GM19035 (cell line): Measurements from ENCODE around the gene MDGA2.
"Not testable (repeated sequence)": the region's sequence is repeated elsewhere in the genome, so short reads cannot be mapped to it uniquely, and the experiment has no call there.

Experiments used
- ATAC-seq: cut with Tn5 transposase; IDR thresholded peaks from one replicate; pipeline ENCODE4 v1.9.1; 2021; ENCODE audit not compliant: unreplicated experiment

MDGA2 gene

DNA sequence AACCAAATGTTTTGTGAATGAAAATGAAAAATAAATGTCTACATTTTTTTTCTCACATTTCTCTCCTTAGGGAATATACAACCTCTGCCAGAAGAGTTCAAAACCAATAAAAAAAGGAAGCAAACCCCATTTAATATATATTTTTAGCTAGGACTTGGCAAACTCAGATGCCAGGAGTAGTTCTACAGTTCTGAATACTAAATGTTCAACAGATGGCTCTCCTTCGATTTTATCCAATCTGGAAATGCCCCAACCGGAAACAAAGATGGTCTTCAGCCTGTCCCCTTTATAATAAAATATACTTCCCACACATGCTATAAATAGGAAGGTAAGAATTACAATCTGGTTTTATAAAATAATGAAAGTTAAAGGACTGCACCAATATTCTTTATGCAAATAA, 330.4 kb downstream of the MDGA2 start:
- no peak for ATAC-seq

DNA sequence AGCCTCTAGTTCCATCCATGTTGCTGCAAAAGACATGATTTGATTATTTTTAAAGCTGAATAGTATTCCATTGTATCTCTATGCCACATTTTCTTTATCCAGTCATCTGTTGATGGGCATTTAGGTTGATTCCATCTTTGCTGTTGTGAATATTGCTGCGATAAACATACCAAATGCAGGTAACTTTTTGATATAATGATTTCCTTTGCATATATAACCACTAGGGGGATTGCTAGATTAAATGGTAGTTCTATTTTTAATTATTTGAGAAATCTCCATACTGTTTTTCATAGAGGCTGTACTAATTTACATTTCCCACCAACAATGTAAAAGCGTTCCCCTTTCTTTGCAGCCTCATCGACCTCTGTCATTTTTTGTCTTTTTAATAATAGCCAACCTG, 342.5 kb downstream of the MDGA2 start:
- no peak for ATAC-seq

DNA sequence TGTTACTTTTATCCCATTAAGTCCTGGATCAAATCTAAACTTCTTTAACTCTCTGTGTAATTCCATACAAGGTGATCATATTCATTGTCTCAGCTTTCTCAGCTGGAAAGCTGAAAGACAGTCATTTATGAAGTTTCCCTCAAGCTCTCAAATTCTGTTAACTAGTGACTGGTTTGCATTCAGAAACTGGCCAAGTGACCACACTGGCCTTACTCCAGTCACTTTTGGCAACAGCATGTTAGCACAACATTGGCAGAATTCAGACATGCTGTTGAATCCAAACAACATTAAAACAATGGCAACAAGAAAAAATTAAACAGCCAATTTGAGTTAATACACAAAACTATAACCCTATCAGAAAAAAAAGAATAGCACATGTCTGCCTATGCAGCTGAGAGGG, 343.3 kb downstream of the MDGA2 start:
- no peak for ATAC-seq

DNA sequence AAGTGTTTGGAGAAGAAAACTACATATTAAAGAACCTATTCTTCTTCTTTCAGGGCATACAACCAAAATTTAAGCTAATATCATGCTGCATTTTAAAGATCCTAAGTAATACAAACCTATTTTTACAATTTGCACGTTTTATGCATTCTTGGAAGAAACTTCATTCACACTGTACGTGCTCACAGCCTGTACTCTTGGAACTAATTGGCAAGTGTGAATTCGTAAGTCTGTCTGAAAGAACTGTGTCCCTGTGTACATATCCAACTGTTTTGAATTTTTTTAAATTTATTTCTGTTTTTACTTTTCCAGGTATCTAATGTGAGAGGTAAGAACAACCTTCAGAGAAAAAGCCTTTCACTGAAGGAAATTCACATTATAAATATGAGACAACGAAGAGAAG, 347.0 kb downstream of the MDGA2 start:
- ATAC-seq, result no peak

DNA sequence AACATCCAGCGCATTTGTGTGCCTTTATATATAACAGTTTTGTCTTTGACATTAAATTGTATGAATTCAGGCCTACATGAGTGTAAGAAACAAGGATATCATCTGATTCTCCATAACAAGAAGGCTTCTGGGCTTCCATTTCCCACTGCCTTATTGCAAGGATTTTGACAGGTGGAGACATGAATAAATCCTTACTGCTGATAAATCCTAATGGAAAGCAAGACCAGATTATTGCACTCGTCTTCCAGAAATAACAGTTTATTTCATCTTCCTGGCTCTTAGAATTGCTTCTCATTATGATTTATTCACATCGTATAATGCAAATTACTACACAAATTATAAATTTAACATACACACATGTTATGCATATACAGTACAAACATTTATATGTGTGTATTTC, 348.1 kb downstream of the MDGA2 start:
- ATAC-seq, result no peak

DNA sequence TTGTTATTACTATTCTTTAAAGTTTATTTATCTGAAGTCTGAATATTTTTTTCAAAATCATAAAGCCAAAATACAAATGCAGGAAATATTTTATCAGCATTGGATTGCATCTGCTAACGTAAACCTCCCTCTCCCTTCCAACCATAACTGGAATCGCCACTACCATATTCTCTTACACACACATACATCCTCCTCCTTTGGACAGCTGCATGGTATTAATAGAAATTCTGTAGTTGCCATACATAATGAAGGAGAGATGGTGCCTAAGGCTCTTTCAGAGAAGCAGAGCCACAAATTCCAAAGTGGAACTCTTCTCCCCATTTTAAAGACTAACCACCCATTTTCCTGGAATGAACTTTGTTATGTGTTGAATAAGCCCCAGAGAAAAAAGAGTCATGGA, 352.7 kb downstream of the MDGA2 start:
- no peak for ATAC-seq

DNA sequence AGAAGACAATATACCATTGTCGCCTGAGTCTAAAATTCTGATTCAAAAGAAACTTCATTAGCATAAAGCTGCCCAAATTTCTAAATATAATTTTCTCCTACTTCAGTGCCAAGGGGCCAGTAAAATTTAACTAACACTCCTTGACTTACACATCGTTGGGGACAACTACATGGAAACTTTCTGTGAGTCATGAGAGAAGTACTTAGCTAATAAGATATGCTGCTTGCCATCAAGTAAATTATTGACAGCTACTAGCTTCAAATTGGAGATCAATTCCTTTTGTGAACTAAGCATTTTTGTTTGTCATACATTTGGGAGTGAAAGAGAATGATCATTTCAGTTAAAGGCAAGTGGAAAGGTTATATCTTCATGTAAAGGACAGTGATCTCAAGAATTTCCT, 373.3 kb downstream of the MDGA2 start:
- ATAC-seq, result no peak

DNA sequence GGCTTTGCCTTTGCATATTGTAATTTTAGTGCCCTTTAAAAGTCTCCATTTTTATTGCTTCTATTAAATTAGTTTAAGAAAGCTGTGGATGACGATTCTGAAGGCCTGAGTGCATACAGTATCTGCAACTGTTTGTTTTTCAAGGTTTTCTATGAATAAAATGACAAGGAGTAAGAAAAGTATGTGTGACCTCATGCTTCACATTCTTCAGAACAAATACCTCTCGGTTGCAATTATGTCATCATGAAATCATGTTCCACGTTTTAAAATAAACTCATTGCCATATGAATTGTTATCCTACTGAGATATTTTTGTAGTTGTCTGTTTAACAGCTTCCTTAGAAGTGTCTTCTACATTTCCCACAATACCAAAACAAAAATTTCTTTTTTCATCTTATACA, 374.6 kb downstream of the MDGA2 start:
- ATAC-seq, result no peak

DNA sequence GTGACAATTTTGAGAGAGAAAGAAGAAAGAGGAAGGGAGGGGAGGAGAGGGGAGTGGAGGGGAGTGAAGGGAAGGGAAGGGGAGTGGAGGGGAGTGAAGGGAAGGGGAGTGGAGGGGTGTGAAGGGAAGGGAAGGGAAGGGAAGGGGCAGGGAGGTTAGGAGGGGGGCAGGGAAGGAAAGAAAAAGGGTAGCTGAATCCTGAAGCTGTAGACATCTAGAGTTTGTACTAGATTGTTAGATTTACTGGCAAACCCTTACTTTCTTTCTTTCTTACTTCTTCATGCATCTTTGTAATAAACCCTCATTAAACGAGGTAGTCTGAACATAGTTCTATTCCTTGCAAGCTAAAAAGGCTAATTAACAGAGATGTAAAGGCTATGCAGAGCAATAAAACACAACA, 378.0 kb downstream of the MDGA2 start:
- ATAC-seq, result no peak

DNA sequence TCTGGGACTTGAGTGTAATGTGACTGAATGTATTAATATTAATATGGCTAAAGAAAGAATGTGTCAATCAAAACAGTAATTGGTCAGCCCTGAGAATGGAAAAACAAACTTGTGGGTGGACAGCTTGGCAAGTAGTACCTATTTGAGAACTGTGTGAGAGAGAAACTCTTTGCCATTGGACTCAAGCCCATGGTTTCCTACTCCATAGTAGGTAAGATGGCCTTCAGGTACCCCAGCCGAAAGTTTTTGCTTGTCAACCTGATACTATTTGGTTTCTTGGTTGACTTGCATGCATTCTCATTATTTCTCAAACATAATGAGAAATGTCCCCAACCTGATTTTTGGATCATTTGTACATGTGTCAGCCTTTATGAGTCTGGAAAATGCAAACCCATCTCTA, 391.1 kb downstream of the MDGA2 start:
- ATAC-seq, result no peak

DNA sequence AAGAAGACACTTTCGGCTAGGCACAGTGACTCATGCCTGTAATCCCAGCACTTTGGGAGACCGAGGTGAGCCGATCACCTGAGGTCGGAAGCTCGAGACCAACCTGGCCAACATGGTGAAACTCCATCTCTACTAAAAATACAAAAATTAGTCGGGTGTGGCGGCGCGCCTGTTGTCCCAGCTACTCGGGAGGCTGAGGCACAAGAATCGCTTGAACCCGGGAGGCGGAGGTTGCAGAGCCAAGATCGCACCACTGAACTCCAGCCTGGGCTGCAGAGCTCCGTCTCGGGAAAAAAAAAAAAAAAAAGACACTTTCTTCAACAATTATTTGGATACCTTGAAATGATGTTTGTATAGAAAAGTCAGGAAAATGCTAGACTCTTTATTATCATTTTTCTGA, 393.6 kb downstream of the MDGA2 start:
- not testable (repeated sequence) for ATAC-seq

DNA sequence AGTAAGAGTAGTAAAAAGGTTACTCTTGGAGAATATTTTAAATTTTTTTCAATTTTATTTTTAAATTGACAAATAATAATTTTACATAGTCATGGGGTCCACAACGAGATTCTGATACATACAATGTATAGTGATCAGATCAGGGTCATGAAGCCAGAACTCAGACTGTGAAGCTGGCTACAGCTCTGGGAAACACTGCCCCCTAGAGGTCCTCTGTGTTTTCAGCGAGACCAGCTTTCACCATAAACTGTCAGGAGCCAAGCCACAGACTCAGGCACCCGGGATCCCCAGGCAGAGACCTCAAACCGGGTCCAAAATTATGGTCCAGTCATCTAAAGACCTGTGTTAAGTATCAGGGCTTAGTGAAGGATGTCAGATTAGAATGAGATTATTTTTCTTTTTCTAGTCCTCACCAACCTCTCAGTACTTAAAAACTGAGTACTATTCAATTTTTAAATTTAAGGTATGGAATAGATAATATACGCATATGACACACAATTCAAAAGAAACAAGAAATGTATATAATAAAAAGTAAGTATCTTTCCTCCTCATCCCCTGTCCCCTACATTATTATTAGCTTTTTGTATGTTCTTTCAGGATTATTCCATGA, 397.1 kb downstream of the MDGA2 start:
- no peak for ATAC-seq

DNA sequence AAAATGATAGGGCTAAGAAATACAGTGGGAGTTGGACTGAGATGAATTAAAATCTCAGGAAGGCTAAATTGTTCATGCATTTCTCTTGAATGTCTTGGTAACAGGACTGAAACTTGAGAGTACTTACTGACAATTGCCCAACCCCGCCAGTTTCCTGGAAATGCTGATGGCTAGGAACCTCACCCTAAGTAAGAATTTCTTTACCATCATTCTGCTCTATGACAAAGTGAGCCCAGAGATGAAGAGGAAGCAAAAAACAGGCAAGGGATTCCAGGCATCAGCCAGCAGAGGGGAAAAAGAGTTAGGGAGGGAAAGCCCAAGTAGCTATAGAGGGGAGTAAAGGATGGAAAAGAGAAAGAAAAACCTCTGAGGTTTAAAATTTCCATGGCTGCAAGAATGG, 397.7 kb downstream of the MDGA2 start:
- ATAC-seq, result no peak

DNA sequence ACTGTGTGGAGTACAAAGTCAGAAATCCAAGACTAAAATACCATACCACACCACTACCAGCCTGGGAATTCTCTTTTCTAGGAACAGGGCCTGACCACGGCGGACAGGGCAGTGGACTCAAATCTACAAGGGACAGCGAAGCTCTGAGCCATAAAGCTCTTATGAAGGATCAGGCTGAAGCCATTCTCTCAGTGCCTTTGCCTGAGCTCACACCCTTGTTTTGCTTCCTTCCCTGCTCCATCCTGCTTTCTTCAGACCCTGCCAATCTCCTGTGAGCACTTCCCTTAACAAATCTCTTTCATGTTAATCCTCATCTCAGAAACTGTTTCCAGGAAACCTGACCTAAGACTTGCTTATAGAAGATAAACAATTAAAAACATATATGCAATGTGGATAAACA, 398.5 kb downstream of the MDGA2 start:
- no peak for ATAC-seq

DNA sequence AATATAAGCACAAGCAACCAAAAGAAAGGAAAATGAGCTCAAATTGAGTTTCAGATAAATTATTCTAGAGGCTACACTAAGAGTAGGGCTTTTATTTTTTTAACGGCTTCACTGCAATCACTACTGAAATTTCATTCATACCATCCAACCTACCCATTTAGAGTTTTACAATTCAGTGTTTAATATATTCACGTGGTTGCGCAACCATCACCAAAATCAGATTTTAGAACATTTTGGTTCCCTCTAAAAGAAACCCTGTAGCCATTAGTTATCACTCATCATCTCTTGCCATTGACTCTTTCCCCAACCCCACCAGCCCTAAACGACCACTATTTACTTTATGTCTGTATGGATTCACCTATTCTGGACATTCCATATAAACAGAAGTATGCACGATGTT, 401.5 kb downstream of the MDGA2 start:
- no peak for ATAC-seq

DNA sequence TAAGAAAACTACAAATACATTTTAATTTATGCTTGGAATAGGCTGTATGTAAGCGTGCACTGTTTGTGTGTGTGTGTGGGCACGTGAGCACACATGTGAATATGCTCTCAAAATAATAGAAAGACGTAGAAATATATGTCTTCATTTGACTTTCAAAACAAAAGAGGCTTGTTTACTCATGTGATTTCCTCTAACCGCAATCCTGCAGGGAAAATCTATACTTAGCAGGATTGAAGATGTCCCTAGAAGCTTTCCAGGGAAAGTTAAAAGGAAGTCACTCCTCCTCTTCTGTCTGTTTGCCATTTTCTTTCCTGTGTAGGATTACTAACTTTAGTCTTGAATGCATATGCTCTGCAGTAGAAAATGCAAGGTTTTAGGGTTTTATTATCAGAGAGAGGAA, 404.7 kb downstream of the MDGA2 start:
- no peak for ATAC-seq

DNA sequence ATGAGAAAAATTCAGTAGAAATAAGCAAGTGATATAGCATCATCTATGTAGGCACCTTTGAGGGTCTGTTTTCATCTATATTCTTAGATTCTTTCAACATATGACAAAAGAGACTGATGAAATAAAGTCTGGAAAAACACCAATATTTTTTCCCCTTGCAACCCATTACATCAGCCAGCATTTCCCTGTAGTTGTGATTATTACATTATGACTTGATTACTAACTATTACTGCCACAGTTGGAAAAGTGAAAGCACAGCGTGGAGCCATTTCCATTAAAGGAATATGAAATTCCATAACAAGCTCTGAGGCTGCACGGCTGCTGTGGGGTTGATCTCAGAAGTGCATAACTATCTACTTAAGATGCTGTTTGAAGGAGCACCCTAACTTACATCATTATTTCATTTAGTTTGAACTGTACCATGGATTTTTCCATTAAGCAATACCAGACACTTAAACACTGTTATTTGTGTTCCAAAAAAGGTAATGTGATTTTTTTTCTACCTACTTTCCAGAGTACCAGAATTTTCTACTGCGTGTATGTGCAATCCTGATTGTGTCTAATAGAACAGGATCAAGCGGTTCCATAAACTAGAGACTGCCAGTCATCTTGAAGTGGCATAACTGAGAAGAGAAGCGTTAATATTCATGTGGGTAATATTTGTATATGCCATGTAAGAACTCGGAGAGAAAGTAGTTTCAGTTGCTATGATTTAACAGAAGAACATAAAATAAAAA, 405.5 kb downstream of the MDGA2 start:
- no peak for ATAC-seq

DNA sequence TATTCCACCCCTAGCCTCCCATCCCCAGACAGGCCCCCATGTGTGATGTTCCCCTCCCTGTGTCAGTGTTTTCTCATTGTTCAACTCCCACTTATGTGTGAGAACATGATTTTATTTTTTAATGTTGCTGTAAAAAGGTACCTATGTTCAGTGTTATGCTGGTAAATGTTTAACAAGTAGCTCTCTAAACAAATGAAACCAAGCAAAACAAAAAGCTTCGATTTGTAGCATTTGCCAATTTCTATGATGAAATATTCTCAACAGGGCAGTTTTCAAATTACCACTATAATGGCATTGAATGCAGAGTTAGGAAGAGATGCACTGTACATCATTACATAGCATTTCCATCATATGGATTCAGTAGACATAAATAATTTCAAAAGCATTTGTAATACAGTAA, 410.6 kb downstream of the MDGA2 start:
- no peak for ATAC-seq

DNA sequence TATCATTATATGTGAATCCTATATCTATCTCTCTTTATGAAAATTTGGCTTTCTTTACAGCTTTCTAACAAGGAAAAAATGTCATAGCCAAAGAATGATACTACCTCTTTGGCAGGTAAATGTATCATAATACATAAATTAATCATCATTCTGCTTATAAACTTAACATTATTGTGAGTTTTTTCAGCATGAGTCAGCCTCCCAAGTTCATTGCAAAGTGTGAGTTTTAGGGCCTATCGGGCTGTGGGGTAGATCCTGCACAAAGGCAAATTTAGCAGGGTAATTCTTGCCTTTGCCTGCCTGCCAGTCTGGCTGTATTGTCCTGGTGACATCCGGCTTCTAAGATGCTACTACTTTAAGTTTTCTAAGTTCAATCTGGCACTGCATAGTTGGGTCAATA, 412.6 kb downstream of the MDGA2 start:
- no peak for ATAC-seq

DNA sequence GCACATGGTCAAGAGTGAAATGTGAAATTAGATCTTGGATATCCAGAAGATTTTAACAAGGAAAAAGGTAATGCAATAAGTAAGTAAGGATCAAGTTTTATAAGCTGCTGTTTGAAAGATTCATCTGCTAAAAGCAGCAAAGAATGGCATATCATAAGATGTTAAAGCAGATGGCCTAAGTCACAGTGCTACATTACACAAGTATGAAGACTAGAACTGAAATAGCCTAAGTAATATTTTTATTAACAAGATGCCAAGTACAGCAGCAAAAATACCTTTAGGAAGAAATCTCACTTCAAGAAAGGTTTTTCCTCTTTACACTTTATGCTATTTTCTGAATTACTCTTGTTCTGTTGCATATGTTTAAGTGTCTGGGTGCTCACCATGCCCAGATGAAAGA, 414.1 kb downstream of the MDGA2 start:
- no peak for ATAC-seq

DNA sequence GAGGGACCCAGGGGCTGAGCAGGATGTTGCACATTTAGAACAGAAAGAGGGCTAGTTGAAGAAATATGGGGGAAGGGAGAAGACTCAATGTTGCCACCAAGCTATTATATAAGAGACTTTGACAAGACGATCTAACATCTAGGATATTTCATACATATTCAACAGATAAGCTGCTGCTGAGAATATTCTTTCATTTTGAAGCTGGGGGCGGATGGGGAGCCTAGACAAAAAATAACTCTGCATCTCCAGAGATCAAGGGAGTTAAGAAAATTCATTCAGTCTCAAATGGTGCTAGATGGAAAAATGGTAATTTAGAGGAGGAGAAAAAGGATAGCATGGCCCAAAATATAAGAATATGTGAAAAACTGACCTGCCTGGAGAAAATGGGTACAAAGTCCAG, 415.6 kb downstream of the MDGA2 start:
- no peak for ATAC-seq

DNA sequence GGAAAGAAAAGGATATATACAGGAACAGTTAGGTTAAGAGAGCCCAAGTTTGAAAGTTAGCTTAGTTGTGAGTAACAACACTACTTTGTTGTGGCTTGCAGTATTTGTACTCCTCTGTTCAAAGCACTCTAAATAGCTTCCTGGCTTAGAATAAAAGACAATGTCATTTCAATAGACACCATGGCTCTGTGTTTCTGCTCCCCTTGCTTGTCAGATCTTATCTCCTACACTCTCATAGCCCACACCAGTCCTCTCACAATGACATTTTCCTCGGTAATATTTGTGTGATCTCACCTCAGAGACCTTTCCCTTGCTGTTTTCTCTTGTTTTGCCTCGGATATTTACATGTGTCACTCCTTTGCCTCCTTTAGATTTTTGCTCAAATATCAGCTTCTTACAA, 418.4 kb downstream of the MDGA2 start:
- no peak for ATAC-seq

DNA sequence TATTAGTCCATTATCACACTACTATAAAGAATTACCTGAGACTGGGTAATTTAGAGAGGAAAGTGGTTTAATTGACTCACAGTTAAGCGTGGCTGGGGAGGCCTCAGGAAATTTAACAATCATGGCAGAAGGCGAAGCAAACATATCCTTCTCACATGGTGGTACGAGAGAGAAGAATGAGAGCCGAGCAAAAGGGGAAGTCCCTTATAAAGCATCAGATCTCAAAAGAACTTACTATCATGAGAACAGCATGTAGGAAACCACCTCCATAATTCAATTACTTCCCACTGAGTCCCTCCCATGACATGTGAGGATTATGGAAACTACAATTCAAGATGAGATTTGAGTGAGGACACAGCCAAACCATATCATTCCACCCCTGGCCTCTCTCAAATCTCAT, 422.6 kb downstream of the MDGA2 start:
- ATAC-seq, result no peak
